Rectal smooth muscle tissue (tissue), 1 donor: ENCODE results near the gene RAD18.

Experiments used
- H3K27ac ChIP-seq: one replicate; pipeline ENCODE4 v1.7.0; 2013; ENCODE audit warnings: low read depth, low read length, inconsistent platforms
- H3K27me3 ChIP-seq: one replicate; pipeline ENCODE4 v1.7.0; 2013; ENCODE audit warnings: low read length; ENCODE audit not compliant: control insufficient read depth, insufficient read depth
- H3K36me3 ChIP-seq: one replicate; pipeline ENCODE4 v1.7.0; 2013; ENCODE audit warnings: low read length; ENCODE audit not compliant: control insufficient read depth, insufficient read depth
- H3K4me1 ChIP-seq: one replicate; pipeline ENCODE4 v1.7.0; 2013; ENCODE audit warnings: low read length; ENCODE audit not compliant: control insufficient read depth, insufficient read depth
- H3K4me3 ChIP-seq: one replicate; pipeline ENCODE4 v1.7.0; 2013; ENCODE audit warnings: low read length
- H3K9ac ChIP-seq: one replicate; pipeline ENCODE4 v1.7.0; 2013; ENCODE audit warnings: low read length

RAD18 gene

GRCh38 chr3:8952130-8952529, 11.1 kb downstream of the RAD18 start:
- H3K27me3 ChIP-seq: no peaks in the 10 kb centered on the region
- H3K27ac ChIP-seq: no peak overlapping the region
- no peaks in the 10 kb centered on the region for H3K4me1 ChIP-seq
- H3K4me3 ChIP-seq: no peak overlapping the region
- H3K36me3 ChIP-seq: no peaks in the 10 kb centered on the region
- H3K9ac ChIP-seq: no peak overlapping the region

GRCh38 chr3:8945890-8946600, 17.2 kb downstream of the RAD18 start:
- H3K27ac ChIP-seq: no peak overlapping the region
- no peak overlapping the region for H3K9ac ChIP-seq
- no peak overlapping the region for H3K4me3 ChIP-seq
- no peaks in the 10 kb centered on the region for H3K4me1 ChIP-seq
- H3K27me3 ChIP-seq: no peaks in the 10 kb centered on the region
- H3K36me3 ChIP-seq: peaks cover 4% of the 10 kb centered on the region

- Histone ChIP-seq H3K4me3 (no peak overlapping the region), H3K27me3 (no peaks in the 10 kb centered on the region), H3K4me1 (no peaks in the 10 kb centered on the region), H3K9ac (no peak overlapping the region), H3K27ac (no peak overlapping the region), H3K36me3 (peaks cover 4% of the 10 kb centered on the region)
Observed at GRCh38 chr3:8942746-8943488, 20.4 kb downstream of the RAD18 start.

- peaks cover 4% of the 10 kb centered on the region for H3K36me3 ChIP-seq
- no peaks in the 10 kb centered on the region for H3K4me1 ChIP-seq
- H3K9ac ChIP-seq: no peak overlapping the region
- H3K27ac ChIP-seq: no peak overlapping the region
- H3K4me3 ChIP-seq: no peak overlapping the region
- H3K27me3 ChIP-seq: no peaks in the 10 kb centered on the region
Observed at GRCh38 chr3:8942115-8942514, 21.2 kb downstream of the RAD18 start.

DNA sequence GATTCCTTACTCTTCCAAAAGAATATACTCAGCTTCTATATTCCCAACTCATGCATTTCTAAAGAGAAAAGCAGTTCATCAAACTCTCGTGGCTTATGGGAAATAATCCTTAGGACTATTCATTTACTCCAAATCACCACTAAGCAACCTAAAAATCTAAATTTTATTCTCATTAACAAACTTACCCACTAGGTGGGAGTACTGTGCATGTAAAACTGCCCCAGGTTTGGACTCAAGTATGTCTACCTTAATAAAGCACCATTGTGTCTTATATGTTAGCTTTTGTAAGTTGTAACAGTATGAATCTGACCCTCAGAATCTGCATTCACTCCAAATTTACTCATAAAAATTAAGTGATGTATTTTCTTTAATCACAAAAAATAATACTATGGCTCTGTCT, 25.3 kb downstream of the RAD18 start:
- Histone ChIP-seq H3K27ac (no peak overlapping the region), H3K9ac (no peak overlapping the region), H3K4me3 (no peak overlapping the region), H3K27me3 (no peaks in the 10 kb centered on the region), H3K36me3 (no peaks in the 10 kb centered on the region), H3K4me1 (no peaks in the 10 kb centered on the region)

DNA sequence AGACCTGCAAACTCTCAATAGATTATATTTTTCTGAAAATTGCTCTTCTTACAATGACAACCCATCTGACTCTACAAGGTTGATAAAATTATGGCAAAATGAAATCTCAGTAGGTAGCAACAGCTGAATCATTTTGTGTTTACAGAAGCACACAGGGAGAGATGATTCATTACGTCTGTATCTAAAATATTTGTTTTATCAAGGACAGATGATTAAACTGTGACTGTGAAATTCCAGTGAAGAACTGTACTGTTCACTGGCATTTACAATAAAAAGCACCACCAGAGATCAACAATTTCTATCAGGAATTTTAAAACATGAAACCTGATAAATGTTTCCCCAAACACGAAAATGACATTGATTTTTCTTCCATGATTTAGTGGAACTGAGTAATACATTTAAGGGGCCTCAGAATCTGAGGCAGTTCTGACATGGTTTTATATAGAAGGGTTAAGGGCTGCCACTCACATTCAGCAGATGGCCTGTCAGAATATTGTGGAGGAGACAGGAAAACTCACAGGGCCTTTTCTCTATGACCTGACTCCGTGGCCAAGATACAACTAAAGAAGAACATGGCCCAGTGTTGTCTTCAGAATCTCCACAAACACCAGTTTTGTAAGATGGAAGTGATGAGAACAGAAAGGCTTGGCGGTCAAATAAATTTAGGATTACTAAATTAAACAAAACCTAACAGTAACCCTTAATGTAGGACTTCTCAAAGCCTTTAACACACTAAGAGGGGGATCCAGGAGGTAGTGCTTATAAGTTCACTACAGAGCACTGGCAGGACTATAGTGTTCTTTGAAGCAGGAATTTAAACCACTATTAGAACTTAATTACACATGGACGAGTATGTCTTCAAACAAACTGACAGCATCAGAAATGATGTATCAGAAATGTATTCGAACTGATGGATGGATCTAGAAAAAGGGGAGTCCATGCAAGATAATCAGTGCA, 25.9 kb downstream of the RAD18 start:
- H3K9ac ChIP-seq: no peak overlapping the region
- H3K27me3 ChIP-seq: no peaks in the 10 kb centered on the region
- no peaks in the 10 kb centered on the region for H3K4me1 ChIP-seq
- no peak overlapping the region for H3K27ac ChIP-seq
- H3K4me3 ChIP-seq: no peak overlapping the region
- H3K36me3 ChIP-seq: no peaks in the 10 kb centered on the region

DNA sequence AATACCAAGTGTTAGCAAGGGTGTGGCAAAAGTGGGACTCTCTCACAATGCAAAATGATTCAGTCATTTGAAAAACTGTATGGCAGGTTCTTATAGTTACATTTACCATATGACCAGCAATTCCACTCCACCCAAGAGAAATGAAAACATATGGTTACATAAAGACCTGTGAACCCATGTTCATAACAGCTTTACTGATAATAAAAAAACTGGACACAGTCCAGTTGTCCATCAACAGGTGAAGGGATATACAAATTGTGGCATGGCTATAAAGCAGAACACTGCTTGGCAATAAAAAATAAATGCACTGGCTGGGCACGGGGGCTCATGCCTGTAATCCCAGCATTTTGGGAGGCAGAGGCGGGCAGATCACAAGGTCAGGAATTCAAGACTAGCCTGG, 30.8 kb downstream of the RAD18 start:
- H3K27ac ChIP-seq: no peak overlapping the region
- H3K27me3 ChIP-seq: no peaks in the 10 kb centered on the region
- H3K4me3 ChIP-seq: no peak overlapping the region
- no peaks in the 10 kb centered on the region for H3K4me1 ChIP-seq
- no peaks in the 10 kb centered on the region for H3K36me3 ChIP-seq
- H3K9ac ChIP-seq: no peak overlapping the region

GRCh38 chr3:8931342-8931741, 31.9 kb downstream of the RAD18 start:
- Histone ChIP-seq H3K9ac (no peak overlapping the region), H3K27me3 (no peaks in the 10 kb centered on the region), H3K27ac (no peak overlapping the region), H3K4me1 (no peaks in the 10 kb centered on the region), H3K4me3 (no peak overlapping the region), H3K36me3 (no peaks in the 10 kb centered on the region)

DNA sequence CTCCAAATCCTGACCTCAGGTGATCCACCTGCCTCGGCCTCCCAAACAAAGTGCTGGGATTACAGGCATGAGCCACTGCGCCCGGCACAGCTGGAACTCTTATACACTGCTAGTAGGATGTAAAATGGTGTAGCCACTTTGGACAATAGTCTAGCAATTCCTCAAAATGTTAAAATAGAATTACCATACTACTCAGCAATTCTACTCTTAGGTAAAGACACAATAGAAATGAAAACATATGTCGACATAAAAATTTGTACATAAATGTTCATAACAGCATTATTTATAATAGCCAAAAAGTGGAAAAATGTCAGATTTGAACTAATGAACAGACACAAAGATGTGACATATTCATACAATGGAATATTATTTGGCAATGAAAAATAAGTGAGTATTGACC, 33.4 kb downstream of the RAD18 start:
- Histone ChIP-seq H3K4me1 (no peaks in the 10 kb centered on the region), H3K4me3 (no peak overlapping the region), H3K9ac (no peak overlapping the region), H3K27ac (no peak overlapping the region), H3K27me3 (no peaks in the 10 kb centered on the region), H3K36me3 (no peaks in the 10 kb centered on the region)

- H3K4me3 ChIP-seq: no peak overlapping the region
- H3K9ac ChIP-seq: no peak overlapping the region
- no peaks in the 10 kb centered on the region for H3K36me3 ChIP-seq
Observed at GRCh38 chr3:8914491-8914890, 48.8 kb downstream of the RAD18 start.

GRCh38 chr3:8911781-8912180, 51.5 kb downstream of the RAD18 start:
- Histone ChIP-seq H3K36me3 (no peaks in the 10 kb centered on the region), H3K27ac (no peak overlapping the region), H3K4me3 (no peak overlapping the region), H3K9ac (no peak overlapping the region), H3K4me1 (no peaks in the 10 kb centered on the region), H3K27me3 (no peaks in the 10 kb centered on the region)

More at GRCh38 chr3:8914491-8914890, 48.8 kb downstream of the RAD18 start:
- H3K27ac ChIP-seq: no peak overlapping the region
- H3K27me3 ChIP-seq: no peaks in the 10 kb centered on the region
- H3K4me1 ChIP-seq: no peaks in the 10 kb centered on the region

GRCh38 chr3:8909160-8909559, 54.1 kb downstream of the RAD18 start:
- Histone ChIP-seq H3K36me3 (no peaks in the 10 kb centered on the region), H3K4me3 (no peak overlapping the region), H3K9ac (no peak overlapping the region), H3K27me3 (no peaks in the 10 kb centered on the region), H3K4me1 (no peaks in the 10 kb centered on the region), H3K27ac (no peak overlapping the region)
